Loucy (cell line): ENCODE results near the gene PHAF1.

Experiments used
- H2AFZ ChIP-seq: fragments of 200-600 bp; sonication (generic); 2 replicates; pipeline ENCODE4 v1.6.0; 2016; ENCODE audit warnings: antibody characterized with exemption, mild to moderate bottlenecking, low read length, moderate library complexity
- H3F3A ChIP-seq: fragments of 200-600 bp; 2 replicates; pipeline ENCODE4 v1.6.0; 2016; ENCODE audit warnings: antibody characterized with exemption, low read depth, mild to moderate bottlenecking
- H3K27me3 ChIP-seq: fragments of 200-600 bp; sonication (generic); 2 replicates; pipeline ENCODE4 v1.6.1; 2014; ENCODE audit warnings: low read length, mild to moderate bottlenecking; ENCODE audit not compliant: insufficient read depth, poor library complexity, severe bottlenecking
- H3K36me3 ChIP-seq: fragments of 200-600 bp; sonication (generic); 2 replicates; pipeline ENCODE4 v1.6.1; 2016; ENCODE audit warnings: low read length; ENCODE audit not compliant: insufficient read depth
- H3K4me1 ChIP-seq: fragments of 200-600 bp; sonication (generic); 2 replicates; pipeline ENCODE4 v1.5.1; 2014; ENCODE audit warnings: low read length, mild to moderate bottlenecking; ENCODE audit not compliant: insufficient read depth, poor library complexity, severe bottlenecking
- H3K4me2 ChIP-seq: fragments of 200-600 bp; sonication (generic); 2 replicates; pipeline ENCODE4 v1.6.0; 2014; ENCODE audit warnings: antibody characterized with exemption, low read length, low read depth, mild to moderate bottlenecking; ENCODE audit not compliant: poor library complexity, severe bottlenecking
- H3K4me3 ChIP-seq: fragments of 200-600 bp; sonication (generic); 2 replicates; pipeline ENCODE4 v1.5.1; 2014; ENCODE audit warnings: low read length, mild to moderate bottlenecking, mixed read lengths; ENCODE audit not compliant: poor library complexity, severe bottlenecking
- H3K79me2 ChIP-seq: fragments of 200-600 bp; sonication (generic); 2 replicates; pipeline ENCODE4 v1.6.1; 2014; ENCODE audit warnings: low read length; ENCODE audit not compliant: insufficient read depth
- H3K9ac ChIP-seq: fragments of 200-600 bp; sonication (generic); 2 replicates; pipeline ENCODE4 v1.6.0; 2014; ENCODE audit warnings: mild to moderate bottlenecking, low read depth, low read length, moderate library complexity; ENCODE audit not compliant: poor library complexity, severe bottlenecking
- H3K9me2 ChIP-seq: fragments of 200-600 bp; sonication (generic); replicated peaks from 2 replicates; pipeline ENCODE4 v1.6.1; 2016; ENCODE audit warnings: low read depth, low read length, mixed read lengths
- H3K9me3 ChIP-seq: fragments of 200-600 bp; sonication (generic); 2 replicates; pipeline ENCODE4 v1.6.1; 2014; ENCODE audit warnings: mild to moderate bottlenecking, antibody characterized with exemption, low read length, low read depth; ENCODE audit not compliant: insufficient read depth
- H4K20me1 ChIP-seq: fragments of 200-600 bp; sonication (generic); 2 replicates; pipeline ENCODE4 v1.6.0; 2014; ENCODE audit warnings: antibody characterized with exemption, low read length, mild to moderate bottlenecking; ENCODE audit not compliant: insufficient read depth, poor library complexity, severe bottlenecking
- CTCF ChIP-seq: fragments of 200-600 bp; sonication (generic); conservative IDR thresholded peaks from 2 replicates; pipeline ENCODE4 v1.5.1; 2014; ENCODE audit warnings: mild to moderate bottlenecking, antibody characterized with exemption, low read length
- EZH2phosphoT487 ChIP-seq: fragments of 200-600 bp; IDR thresholded peaks from 2 replicates; pipeline ENCODE4 v1.6.1; 2018; ENCODE audit warnings: antibody characterized with exemption, mild to moderate bottlenecking, moderate library complexity, borderline replicate concordance

The PHAF1 gene

GRCh38 chr16:67104061-67104460 is 5.7 kb upstream of the PHAF1 start:
- H3K9ac ChIP-seq = no peak overlapping the region
- no peak for TF ChIP-seq EZH2phosphoT487
- TF ChIP-seq CTCF = peak; percentile 43
- H3K4me2 ChIP-seq = no peak overlapping the region
- H3F3A ChIP-seq = peaks cover 11% of the 10 kb centered on the region; the same call in 1 of the 2 replicates
- H3K79me2 ChIP-seq = no peaks in the 10 kb centered on the region
- H2AFZ ChIP-seq = no peak overlapping the region
- H3K9me2 ChIP-seq = no peaks in the 10 kb centered on the region
- H3K4me1 ChIP-seq = no peaks in the 10 kb centered on the region
- no peaks in the 10 kb centered on the region for H3K9me3 ChIP-seq
- H3K36me3 ChIP-seq = peaks cover 26% of the 10 kb centered on the region; the same call in 1 of the 2 replicates
- no peaks in the 10 kb centered on the region for H4K20me1 ChIP-seq
- H3K27me3 ChIP-seq = no peaks in the 10 kb centered on the region
- no peak overlapping the region for H3K4me3 ChIP-seq

GRCh38 chr16:67104845-67105244 is 4.9 kb upstream of the PHAF1 start:
- Histone ChIP-seq H3K27me3 (no peaks in the 10 kb centered on the region), H3K9me2 (no peaks in the 10 kb centered on the region), H3K9me3 (no peaks in the 10 kb centered on the region), H3K79me2 (peaks cover under 1% of the 10 kb centered on the region), H4K20me1 (no peaks in the 10 kb centered on the region), H3K4me3 (no peak overlapping the region), H3F3A (peaks cover 9% of the 10 kb centered on the region; the same call in 1 of the 2 replicates), H2AFZ (no peak overlapping the region), H3K9ac (no peak overlapping the region), H3K4me1 (no peaks in the 10 kb centered on the region), H3K4me2 (no peak overlapping the region), H3K36me3 (peaks cover 18% of the 10 kb centered on the region; the same call in 1 of the 2 replicates)
- TF ChIP-seq EZH2phosphoT487 = no peak
- no peak for TF ChIP-seq CTCF

- Histone ChIP-seq H3K27me3 (no peaks in the 10 kb centered on the region), H3K9ac (no peak overlapping the region), H2AFZ (no peak overlapping the region), H3K9me3 (no peaks in the 10 kb centered on the region), H3K36me3 (peaks cover 14% of the 10 kb centered on the region; the same call in 1 of the 2 replicates), H3K4me2 (no peak overlapping the region), H3K79me2 (peaks cover 4% of the 10 kb centered on the region), H3K9me2 (no peaks in the 10 kb centered on the region), H3K4me3 (no peak overlapping the region), H3K4me1 (peaks cover 1% of the 10 kb centered on the region), H3F3A (peaks cover 5% of the 10 kb centered on the region; the same call in 1 of the 2 replicates), H4K20me1 (no peaks in the 10 kb centered on the region)
- no peak for TF ChIP-seq EZH2phosphoT487
- no peak for TF ChIP-seq CTCF
These were observed 4.5 kb upstream of the PHAF1 start for GRCh38 chr16:67105246-67105645.
